H1 (cell line): Measurements from ENCODE around the gene PRLH. TPM values are rescaled to one million over a fixed set of nuclear protein-coding genes. Genes with fewer than 3 reads are reported as not detected.

Experiments
- CTCF ChIA-PET: fragments of 300-600 bp; sonication (Branson Sonifier 250); formaldehyde crosslinking; loops from one replicate; lab custom pipeline; 2021; ENCODE audit not compliant: partially characterized antibody; lab: Charles Lee
- POLR2A ChIA-PET: fragments of 300-600 bp; sonication (Branson Sonifier 250); formaldehyde crosslinking; loops from one replicate; lab custom pipeline; 2021; ENCODE audit warnings: inconsistent platforms; ENCODE audit not compliant: partially characterized antibody; lab: Charles Lee
- DNase-seq, 2 experiments: peaks; one replicate each; pipeline versions ENCODE4 v3.0.0 to v3.0.0-alpha.2; 2010 to 2022; ENCODE audit warnings: low spot score in 2 of 2, low read depth in 1 of 2, mixed read lengths in 1 of 2
- FAIRE-seq: peaks from 2 replicates; lab custom pipeline; 2011; peaks lifted over from hg19 to GRCh38; lab: Jason Lieb, UNC
- H2AFZ ChIP-seq: 2 replicates; pipeline ENCODE4 v1.8.1; 2012; ENCODE audit warnings: low read length, inconsistent platforms
- H2AK5ac ChIP-seq: 2 replicates; pipeline ENCODE4 v1.6.1; 2013; ENCODE audit warnings: low read depth, low read length
- H2BK120ac ChIP-seq: replicated peaks from 2 replicates; pipeline ENCODE3; 2013; ENCODE audit warnings: low read depth, low read length, inconsistent platforms
- H2BK12ac ChIP-seq: 2 replicates; pipeline ENCODE4 v1.6.1; 2013; ENCODE audit warnings: low read depth, low read length
- H2BK15ac ChIP-seq: 2 replicates; pipeline ENCODE4 v1.6.1; 2013; ENCODE audit warnings: low read length
- H2BK20ac ChIP-seq: 2 replicates; pipeline ENCODE4 v1.6.1; 2013; ENCODE audit warnings: low read length
- H2BK5ac ChIP-seq: 2 replicates; pipeline ENCODE4 v1.6.1; 2013; ENCODE audit warnings: low read depth, low read length
- H3K14ac ChIP-seq: 2 replicates; pipeline ENCODE4 v1.6.1; 2013; ENCODE audit warnings: inconsistent platforms; ENCODE audit not compliant: insufficient read length
- H3K18ac ChIP-seq: 2 replicates; pipeline ENCODE4 v1.6.1; 2013; ENCODE audit warnings: low read length; ENCODE audit errors: extremely low read depth
- H3K23ac ChIP-seq: 2 replicates; pipeline ENCODE4 v1.6.1; 2013; ENCODE audit warnings: inconsistent platforms; ENCODE audit not compliant: insufficient read length
- H3K23me2 ChIP-seq: 2 replicates; pipeline ENCODE4 v1.6.1; 2013; ENCODE audit warnings: low read depth, low read length
- H3K27ac ChIP-seq: 2 replicates; pipeline ENCODE4 v1.6.1; 2011; ENCODE audit warnings: low read depth, low read length, inconsistent platforms
- H3K27me3 ChIP-seq, 4 experiments: replicated peaks in 1 of 4; 1 replicate in 1 of 4; 2 replicates in 3 of 4; pipeline versions ENCODE4 v1.6.1 to v1.8.1; 2011 to 2013; ENCODE audit warnings: low read length in 3 of 4, mild to moderate bottlenecking in 3 of 4, inconsistent platforms in 2 of 4, mixed read lengths in 2 of 4, moderate library complexity in 1 of 4; ENCODE audit not compliant: control insufficient read depth in 3 of 4, insufficient read depth in 3 of 4; ENCODE audit errors: extremely low read depth in 1 of 4
- H3K36me3 ChIP-seq, 4 experiments: 2 replicates each; pipeline versions ENCODE4 v1.6.1 to v1.8.1; 2011 to 2013; ENCODE audit warnings: mild to moderate bottlenecking in 4 of 4, low read length in 3 of 4, moderate library complexity in 2 of 4, control low read depth in 1 of 4, inconsistent platforms in 1 of 4; ENCODE audit not compliant: insufficient read depth in 4 of 4, control insufficient read depth in 2 of 4
- H3K4ac ChIP-seq: replicated peaks from 2 replicates; pipeline ENCODE3; 2013; ENCODE audit warnings: low read length, low read depth, mixed read lengths, inconsistent platforms; ENCODE audit not compliant: insufficient read length
- H3K4me1 ChIP-seq, 4 experiments: replicated peaks in 1 of 4; 1 replicate in 1 of 4; 2 replicates in 3 of 4; pipeline versions ENCODE4 v1.6.1 to v1.8.1; 2011 to 2013; ENCODE audit warnings: low read length in 3 of 4, inconsistent platforms in 2 of 4, mixed read lengths in 1 of 4; ENCODE audit not compliant: insufficient read depth in 4 of 4, control insufficient read depth in 3 of 4
- H3K4me2 ChIP-seq, 2 experiments: 2 replicates each; pipeline versions ENCODE4 v1.6.1 to v1.8.1; 2011 to 2013; ENCODE audit warnings: low read depth in 2 of 2, low read length in 2 of 2, control low read depth in 1 of 2, inconsistent platforms in 1 of 2, mild to moderate bottlenecking in 1 of 2; ENCODE audit not compliant: insufficient read depth in 1 of 2
- H3K4me3 ChIP-seq, 4 experiments: fragments of 200-600, 300-600 bp in 1 of 4; sonication (generic), shearing (Covaris generic), sonication (Bioruptor Twin) in 1 of 4; 2 replicates each; pipeline versions ENCODE4 v1.5.1 to v1.8.1; 2011 to 2016; ENCODE audit warnings: low read length in 4 of 4, low read depth in 3 of 4, control low read depth in 2 of 4, inconsistent platforms in 2 of 4, mild to moderate bottlenecking in 2 of 4, mixed read lengths in 1 of 4, moderate library complexity in 1 of 4; ENCODE audit not compliant: insufficient read depth in 2 of 4; ENCODE audit errors: extremely low read depth in 1 of 4
- H3K56ac ChIP-seq: replicated peaks from 2 replicates; pipeline ENCODE3; 2013; ENCODE audit warnings: low read depth, mild to moderate bottlenecking, mixed read lengths, low read length, inconsistent platforms; ENCODE audit not compliant: insufficient read length
- H3K79me1 ChIP-seq: 2 replicates; pipeline ENCODE4 v1.6.1; 2013; ENCODE audit warnings: low read depth, low read length, control low read depth
- H3K79me2 ChIP-seq, 2 experiments: 2 replicates each; pipeline versions ENCODE4 v1.6.1 to v1.8.1; 2012 to 2013; ENCODE audit warnings: low read length in 2 of 2, mild to moderate bottlenecking in 2 of 2, inconsistent platforms in 1 of 2; ENCODE audit not compliant: insufficient read depth in 2 of 2, control insufficient read depth in 1 of 2
- H3K9ac ChIP-seq, 4 experiments: replicated peaks in 1 of 4; 1 replicate in 1 of 4; 2 replicates in 3 of 4; pipeline versions ENCODE4 v1.6.1 to v1.8.1; 2011 to 2013; ENCODE audit warnings: low read depth in 3 of 4, low read length in 3 of 4, control low read depth in 2 of 4, mild to moderate bottlenecking in 2 of 4, moderate library complexity in 2 of 4, inconsistent platforms in 1 of 4; ENCODE audit errors: extremely low read depth in 1 of 4
- H3K9me3 ChIP-seq, 2 experiments: 2 replicates each; pipeline versions ENCODE4 v1.6.1 to v1.8.1; 2012 to 2013; ENCODE audit warnings: mild to moderate bottlenecking in 2 of 2, moderate library complexity in 2 of 2, control low read depth in 1 of 2, inconsistent platforms in 1 of 2, low read depth in 1 of 2, low read length in 1 of 2, mixed read lengths in 1 of 2; ENCODE audit not compliant: insufficient read depth in 2 of 2
- H4K20me1 ChIP-seq, 2 experiments: replicated peaks in 1 of 2; 2 replicates each; pipeline versions ENCODE3 to v1.8.1; 2011 to 2013; ENCODE audit warnings: inconsistent platforms in 2 of 2, low read length in 2 of 2, mild to moderate bottlenecking in 1 of 2; ENCODE audit not compliant: insufficient read depth in 2 of 2, control insufficient read depth in 1 of 2
- H4K5ac ChIP-seq: 2 replicates; pipeline ENCODE4 v1.6.1; 2013; ENCODE audit warnings: low read length, low read depth, mixed read lengths, inconsistent platforms; ENCODE audit not compliant: insufficient read length
- H4K8ac ChIP-seq: 2 replicates; pipeline ENCODE4 v1.8.0; 2013; ENCODE audit warnings: mild to moderate bottlenecking, moderate library complexity, low read length, inconsistent platforms; ENCODE audit not compliant: insufficient read depth; ENCODE audit errors: extremely low read depth
- H4K91ac ChIP-seq: replicated peaks from 2 replicates; pipeline ENCODE3; 2013; ENCODE audit warnings: low read length, mixed read lengths, inconsistent platforms; ENCODE audit not compliant: insufficient read length
- EP300 ChIP-seq, 2 experiments: IDR thresholded peaks; 1 replicate in 1 of 2; 2 replicates in 1 of 2; pipeline ENCODE4 v1.6.1; 2011 to 2012; ENCODE audit warnings: low read depth in 2 of 2, low read length in 2 of 2, mild to moderate bottlenecking in 2 of 2, borderline replicate concordance in 1 of 2, inconsistent platforms in 1 of 2, moderate library complexity in 1 of 2
- JUN ChIP-seq: IDR thresholded peaks from 2 replicates; pipeline ENCODE4 v1.6.1; 2011; ENCODE audit warnings: low read depth, mild to moderate bottlenecking, improper control_type of control experiment, low read length
- POLR2AphosphoS5 ChIP-seq: IDR thresholded peaks from 2 replicates; pipeline ENCODE4 v1.6.1; 2011; ENCODE audit warnings: low read depth, low read length
- WGBS, 2 experiments: shearing (Covaris generic) in 1 of 2; methylation state at CpG; one replicate each; pipeline versions ENCODE4 v1.1.6 to v1.1.7; 2013 to 2015; ENCODE audit warnings: low lambda C conversion rate in 2 of 2, mixed read lengths in 2 of 2, inconsistent platforms in 1 of 2, low coverage in 1 of 2, missing lambda C conversion rate in 1 of 2; ENCODE audit not compliant: insufficient replicate concordance in 2 of 2, insufficient coverage in 1 of 2, insufficient read length in 1 of 2; ENCODE audit errors: extremely low coverage in 1 of 2, missing lambda C conversion rate in 1 of 2; 5-methylcytosine and 5-hydroxymethylcytosine counted together
- polyA plus RNA-seq, 7 experiments: library from polyadenylated mRNA; depleted of rRNA in 3 of 7; stranded (reverse) in 5 of 7; unstranded in 2 of 7; fragments of >200 nt in 5 of 7; fragments of 200-250 nt in 2 of 7; gene quantifications; 1 replicate in 5 of 7; 2 replicates in 1 of 7; 4 replicates in 1 of 7; pipeline versions ENCODE4 v1.2.1 to v1.2.3, GENCODE V29; 2011 to 2013; ENCODE audit warnings: missing spikeins in 2 of 7, mixed read lengths in 2 of 7
- total RNA-seq: library from RNA; stranded (reverse); fragmentation: NEBNext Ultra II Directional; extraction: Animal tissue kit (Norgen Biotek cat#: 25700); gene quantifications from 2 replicates; pipeline ENCODE4 v1.2.1, GENCODE V29; 2021

The PRLH gene
- total and polyA plus RNA-seq, 2 of the 8 experiments (the other 6 are each of a cell fraction or from before 2014, with no cell fraction given) = not detected

DNA sequence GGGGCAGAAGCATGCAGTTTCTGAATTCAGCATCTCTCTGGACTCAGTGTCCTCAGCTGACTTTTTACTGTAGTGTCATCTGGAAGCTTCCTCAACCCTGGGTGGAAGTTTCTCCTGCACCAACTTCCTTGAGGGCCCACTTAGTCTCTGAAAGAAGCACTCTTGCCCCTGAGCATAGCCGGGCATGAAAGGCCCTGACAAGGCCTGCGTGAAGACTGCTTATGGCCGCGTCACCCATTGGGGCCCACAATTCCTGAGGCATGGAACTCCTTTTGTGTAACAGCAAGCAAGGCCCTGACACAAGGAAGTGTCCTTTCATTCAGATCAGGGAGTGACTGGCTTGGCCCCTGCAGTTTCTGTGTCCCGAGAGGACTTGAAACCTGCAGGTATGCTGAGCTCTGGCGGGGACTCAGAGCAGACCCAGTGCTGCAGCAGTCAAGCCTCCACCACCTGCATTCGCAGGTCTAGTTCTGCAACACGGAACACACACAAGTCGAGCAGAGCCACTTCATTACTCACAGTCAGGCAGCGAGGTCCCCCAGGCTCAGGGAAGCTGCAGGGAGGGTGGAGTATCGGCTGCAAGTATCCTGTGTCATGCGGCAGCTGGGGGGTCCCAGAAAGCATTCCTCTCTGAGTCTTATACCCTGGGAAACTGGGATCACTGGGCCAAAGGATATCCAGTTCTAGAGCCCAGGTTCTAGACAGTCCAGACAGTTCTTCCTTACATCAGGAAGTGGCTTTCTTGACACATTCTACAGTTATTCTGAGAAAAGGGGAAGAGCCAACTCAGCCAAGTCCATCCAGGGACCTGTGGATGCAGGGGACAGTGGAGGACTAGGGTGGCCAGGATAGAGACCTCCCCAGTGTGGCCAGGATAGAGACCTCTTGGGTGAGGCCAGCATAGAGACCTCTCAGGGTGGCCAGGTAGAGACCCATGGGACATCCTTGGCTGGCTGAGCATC lies 35.6 kb upstream of the PRLH start:
- Histone ChIP-seq H3K4me2 (no peak overlapping the region), H3K56ac (no peak overlapping the region), H3K23me2 (no peaks in the 10 kb centered on the region), H3K18ac (no peak overlapping the region), H3K79me1 (peaks cover 3% of the 10 kb centered on the region; the same call in 1 of the 2 replicates), H3K14ac (no peak overlapping the region), H2BK12ac (no peak overlapping the region), H3K23ac (no peak overlapping the region), H4K91ac (no peak overlapping the region), H2BK20ac (no peak overlapping the region), H3K79me2 (no peaks in the 10 kb centered on the region), H2BK5ac (no peak overlapping the region), H3K4ac (no peak overlapping the region), H2BK15ac (no peak overlapping the region), H3K4me1 (no peaks in the 10 kb centered on the region; a peak in 1 of 7 replicates), H4K8ac (no peak overlapping the region), H2AFZ (no peak overlapping the region), H3K4me3 (no peak overlapping the region), H3K9ac (no peak overlapping the region), H3K27ac (no peak overlapping the region), H2BK120ac (no peak overlapping the region), H4K5ac (no peak overlapping the region), H3K36me3 (peaks cover 0 to 10% (median 0%) of the 10 kb centered on the region in 4 experiments; a peak in 2 of 8 replicates), H4K20me1 (no peaks in the 10 kb centered on the region), H3K27me3 (no peaks in the 10 kb centered on the region), H3K9me3 (no peaks in the 10 kb centered on the region), H2AK5ac (no peak overlapping the region)
- no peak for DNase-seq
- no peak for TF ChIP-seq EP300 (IDR thresholded peaks at IDR 0.05; ENCODE audit: borderline replicate concordance in 1 of 2, low read depth in 2 of 2, low read length in 2 of 2)
- no peak for TF ChIP-seq JUN
- peak; percentile 75 for TF ChIP-seq POLR2AphosphoS5
- ChIA-PET CTCF (interaction anchor here (0.8 to 2.4 kb wide), 6 partner anchors 10 to 91 kb away, joined by 3 to 11 read pairs (median 4); no protein-coding TSS in a partner anchor), POLR2A (interaction anchor here (0.6 to 1.5 kb wide), 4 partner anchors 8 to 365 kb away, joined by 3 to 5 read pairs (median 3); no protein-coding TSS in a partner anchor)
- no peak for FAIRE-seq
- WGBS, 2 experiments = 89% methylated on average over 12 of the region's 12 CpGs; no CpG with 5 or more reads in 1 of the 2 experiments
